MM.1S (cell line): ENCODE data around the gene MGAT1.
A peak's percentile ranks its signal among the peaks of the same experiment; 100 is the strongest.

Source experiments
- DNase-seq: peaks from one replicate; pipeline ENCODE4 v3.0.0-alpha.2; 2015
- H2AFZ ChIP-seq: fragments of 300-600 bp; sonication (generic); 2 replicates; pipeline ENCODE4 v1.6.0; 2016; ENCODE audit warnings: antibody characterized with exemption, low read length
- H3F3A ChIP-seq: fragments of 300-600 bp; sonication (generic); 2 replicates; pipeline ENCODE4 v1.6.1; 2016; ENCODE audit warnings: mild to moderate bottlenecking, antibody characterized with exemption, low read length, moderate library complexity, mixed read lengths; ENCODE audit not compliant: insufficient read depth
- H3K27ac ChIP-seq: fragments of 300-600 bp; sonication (generic); 2 replicates; pipeline ENCODE4 v1.5.1; 2016; ENCODE audit warnings: mild to moderate bottlenecking, low read length
- H3K27me3 ChIP-seq: fragments of 300-600 bp; sonication (generic); replicated peaks from 2 replicates; pipeline ENCODE4 v1.6.0; 2016; ENCODE audit warnings: low read length; ENCODE audit not compliant: insufficient read depth
- H3K36me3 ChIP-seq: fragments of 300-600 bp; sonication (generic); replicated peaks from 2 replicates; pipeline ENCODE4 v1.6.1; 2016; ENCODE audit warnings: mild to moderate bottlenecking, low read length, mixed read lengths; ENCODE audit not compliant: insufficient read depth
- H3K4me1 ChIP-seq: fragments of 300-600 bp; sonication (generic); 2 replicates; pipeline ENCODE4 v1.6.1; 2016; ENCODE audit warnings: low read length, mixed read lengths
- H3K4me2 ChIP-seq: fragments of 300-600 bp; sonication (generic); 2 replicates; pipeline ENCODE4 v1.6.0; 2016; ENCODE audit warnings: low read depth, low read length
- H3K4me3 ChIP-seq: fragments of 300-600 bp; sonication (generic); 2 replicates; pipeline ENCODE4 v1.5.1; 2016; ENCODE audit warnings: low read length, mixed read lengths
- H3K79me2 ChIP-seq: fragments of 300-600 bp; sonication (generic); 2 replicates; pipeline ENCODE4 v1.6.1; 2016; ENCODE audit warnings: mixed run types, low read length, mixed read lengths
- H3K9ac ChIP-seq: fragments of 300-600 bp; sonication (generic); 2 replicates; pipeline ENCODE4 v1.6.1; 2016; ENCODE audit warnings: low read length, mixed read lengths
- H3K9me2 ChIP-seq: fragments of 300-600 bp; sonication (generic); replicated peaks from 2 replicates; pipeline ENCODE4 v1.6.1; 2016; ENCODE audit warnings: mild to moderate bottlenecking, low read length, mixed read lengths; ENCODE audit not compliant: insufficient read depth
- H3K9me3 ChIP-seq: fragments of 300-600 bp; sonication (generic); replicated peaks from 2 replicates; pipeline ENCODE4 v1.6.1; 2016; ENCODE audit warnings: mild to moderate bottlenecking, low read length, mixed read lengths; ENCODE audit not compliant: insufficient read depth
- H4K20me1 ChIP-seq: fragments of 300-600 bp; sonication (generic); 2 replicates; pipeline ENCODE4 v1.6.1; 2016; ENCODE audit warnings: mild to moderate bottlenecking, low read length, moderate library complexity, mixed read lengths; ENCODE audit not compliant: insufficient read depth
- CTCF ChIP-seq: fragments of 300-600 bp; sonication (generic); IDR thresholded peaks from 2 replicates; pipeline ENCODE4 v1.5.1; 2016; ENCODE audit warnings: antibody characterized with exemption, low read length, mixed read lengths
- EZH2 ChIP-seq: fragments of 300-600 bp; sonication (generic); optimal IDR thresholded peaks from 2 replicates; pipeline ENCODE3; 2017; ENCODE audit warnings: low read depth, mild to moderate bottlenecking, antibody characterized with exemption, low read length, mixed read lengths
- EZH2phosphoT487 ChIP-seq: fragments of 300-600 bp; sonication (generic); IDR thresholded peaks from 2 replicates; pipeline ENCODE4 v1.6.1; 2018; ENCODE audit warnings: antibody characterized with exemption, low read length

MGAT1 gene

GRCh38 chr5:180801596-180802324, 846 bp downstream of the MGAT1 start:
- Histone ChIP-seq H3K4me2 (peak overlapping the region; percentile 87), H3K9ac (peak overlapping the region; percentile 87), H3K79me2 (peaks cover 91% of the 10 kb centered on the region), H3K9me3 (no peaks in the 10 kb centered on the region), H3F3A (peaks cover 37% of the 10 kb centered on the region), H3K9me2 (no peaks in the 10 kb centered on the region), H3K36me3 (no peaks in the 10 kb centered on the region), H3K4me1 (peaks cover 66% of the 10 kb centered on the region), H4K20me1 (peaks cover 52% of the 10 kb centered on the region), H3K27ac (peak overlapping the region; percentile 68; the same call in 1 of the 2 replicates), H3K27me3 (no peaks in the 10 kb centered on the region), H3K4me3 (peak overlapping the region; percentile 89), H2AFZ (no peak overlapping the region)
- TF ChIP-seq EZH2 (no peak), CTCF (no peak), EZH2phosphoT487 (no peak)
- DNase-seq = no peak

GRCh38 chr5:180799902-180800801, 2.5 kb downstream of the MGAT1 start:
- H3F3A ChIP-seq = peaks cover 23% of the 10 kb centered on the region
- no peaks in the 10 kb centered on the region for H3K9me2 ChIP-seq
- H3K9me3 ChIP-seq = no peaks in the 10 kb centered on the region
- peaks cover 67% of the 10 kb centered on the region for H4K20me1 ChIP-seq
- H3K79me2 ChIP-seq = peaks cover 95% of the 10 kb centered on the region
- no peak overlapping the region for H2AFZ ChIP-seq
- H3K9ac ChIP-seq = no peak overlapping the region
- TF ChIP-seq EZH2phosphoT487 = no peak
- peak; percentile 16 for TF ChIP-seq CTCF
- TF ChIP-seq EZH2 = no peak
- no peak for DNase-seq
- H3K4me1 ChIP-seq = peaks cover 54% of the 10 kb centered on the region
- no peaks in the 10 kb centered on the region for H3K36me3 ChIP-seq
- no peak overlapping the region for H3K27ac ChIP-seq
- no peak overlapping the region for H3K4me3 ChIP-seq
- no peaks in the 10 kb centered on the region for H3K27me3 ChIP-seq
- H3K4me2 ChIP-seq = peak overlapping the region; percentile 87

GRCh38 chr5:180799194-180799593, 3.4 kb downstream of the MGAT1 start:
- DNase-seq = no peak
- H3F3A ChIP-seq = peaks cover 14% of the 10 kb centered on the region
- H3K9me3 ChIP-seq = no peaks in the 10 kb centered on the region
- H3K4me2 ChIP-seq = peak overlapping the region; percentile 87; the same call in 1 of the 2 replicates
- peaks cover 45% of the 10 kb centered on the region for H3K4me1 ChIP-seq
- H2AFZ ChIP-seq = no peak overlapping the region
- H3K27me3 ChIP-seq = no peaks in the 10 kb centered on the region
- H3K27ac ChIP-seq = no peak overlapping the region
- H4K20me1 ChIP-seq = peaks cover 74% of the 10 kb centered on the region
- TF ChIP-seq EZH2 = no peak
- peak; percentile 46 for TF ChIP-seq CTCF
- no peak for TF ChIP-seq EZH2phosphoT487
- peaks cover 94% of the 10 kb centered on the region for H3K79me2 ChIP-seq
- H3K4me3 ChIP-seq = no peak overlapping the region
- H3K9ac ChIP-seq = no peak overlapping the region
- no peaks in the 10 kb centered on the region for H3K9me2 ChIP-seq
- 0 out of 2 replicates have a peak, but pooled peaks cover 6% of the 10 kb centered on the region for H3K36me3 ChIP-seq
